Activated effector memory CD4-positive, alpha-beta T cell treated with anti-CD3 and anti-CD28 coated beads, Interleukin-2, amount 50 U/mL, for 16 hours (primary cell): ENCODE results near the gene SPTBN5.
A peak's percentile ranks its signal among the peaks of the same experiment; 100 is the strongest.

ENCODE experiments used
- DNase-seq: peaks from one replicate; pipeline ENCODE4 v3.0.0-alpha.2; 2020

SPTBN5 gene

DNA sequence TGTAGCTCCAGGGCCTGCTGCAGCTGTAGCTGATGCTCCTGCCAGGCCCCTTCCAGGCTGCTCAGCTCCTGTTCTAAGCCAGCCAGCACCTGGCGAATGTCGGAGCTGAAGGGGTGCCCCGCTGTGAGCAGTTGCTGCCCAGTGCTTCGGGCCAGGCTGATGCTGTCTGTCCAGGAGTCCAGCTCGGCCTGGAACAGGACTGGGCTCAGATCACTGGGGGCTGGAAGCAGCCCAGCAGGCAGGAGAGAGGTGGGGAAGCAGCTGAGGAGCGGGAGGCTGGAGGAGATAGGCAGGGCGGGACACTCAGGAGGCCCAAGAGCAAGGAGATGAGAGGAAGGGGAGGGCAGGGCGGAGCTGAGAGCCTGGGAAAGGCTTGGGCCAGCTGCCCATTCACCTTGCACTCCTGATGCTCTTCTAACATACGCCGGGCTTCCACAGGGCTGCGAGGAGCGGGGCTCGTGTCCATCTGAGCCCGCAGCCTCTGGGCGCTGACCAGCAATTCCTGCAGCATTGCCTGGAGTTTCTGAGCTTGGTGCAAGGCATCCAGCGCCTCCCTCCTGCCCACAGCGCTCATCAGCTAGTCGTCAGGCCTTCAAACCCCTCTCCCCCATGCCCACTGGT lies 32.0 kb downstream of the SPTBN5 start:
- no peak for DNase-seq

DNA sequence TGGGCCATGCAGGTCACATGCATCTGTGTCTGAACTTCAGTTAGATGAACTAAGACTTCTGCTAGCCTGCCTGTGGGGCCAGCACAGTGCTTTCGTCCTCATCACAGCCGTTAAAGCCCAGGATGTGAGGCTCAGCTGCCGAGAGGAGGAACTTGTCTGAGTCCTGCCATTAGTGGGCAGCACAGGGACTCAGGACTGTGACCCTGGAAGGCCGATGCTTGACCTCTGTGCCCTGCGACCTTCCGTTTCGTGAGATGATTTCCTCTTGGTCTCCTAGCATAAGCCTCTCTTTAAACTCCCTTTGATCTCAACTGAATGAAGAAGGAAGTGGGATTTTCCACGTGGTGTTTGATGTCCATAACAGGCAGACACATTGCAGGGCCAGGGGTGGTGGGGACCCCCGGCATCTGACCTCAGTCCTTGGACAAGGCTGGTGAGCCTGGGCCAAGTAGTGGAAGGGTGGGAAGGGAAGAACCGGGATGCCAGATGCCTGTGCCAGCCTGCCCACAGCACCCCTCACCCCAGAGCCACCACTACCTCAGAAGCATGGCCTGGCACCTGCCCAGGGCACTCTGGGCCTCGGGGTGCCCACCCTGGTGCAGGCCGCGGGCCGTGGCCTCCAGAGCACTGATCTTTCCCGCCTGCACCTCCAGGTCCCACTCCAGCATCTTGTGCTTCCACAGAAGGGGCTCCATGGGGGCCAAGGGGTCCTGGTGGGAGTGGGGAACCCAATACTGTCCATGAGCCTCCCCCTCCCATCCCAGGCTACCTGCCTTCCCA lies 33.6 kb downstream of the SPTBN5 start:
- no peak for DNase-seq

DNA sequence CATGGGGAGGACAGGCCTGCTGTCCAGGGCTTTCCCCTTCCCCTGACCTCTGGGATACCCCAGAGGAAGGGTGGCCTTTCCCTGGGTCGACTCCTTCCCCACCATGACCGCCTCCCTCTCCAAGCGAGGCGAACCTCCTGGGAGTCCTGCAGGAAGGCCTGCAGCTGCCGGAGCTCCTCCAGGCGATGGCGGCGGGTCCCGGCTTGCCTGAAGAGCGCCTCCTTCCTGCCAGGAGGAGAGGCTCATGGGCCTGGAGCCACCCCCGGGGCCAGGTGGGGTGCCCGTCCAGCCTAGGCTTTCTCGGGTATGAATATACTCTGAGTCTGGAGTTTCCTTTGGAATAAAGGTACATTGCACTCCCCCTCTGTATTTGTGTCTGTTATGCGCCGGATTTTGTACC lies 35.1 kb downstream of the SPTBN5 start:
- no peak for DNase-seq

DNA sequence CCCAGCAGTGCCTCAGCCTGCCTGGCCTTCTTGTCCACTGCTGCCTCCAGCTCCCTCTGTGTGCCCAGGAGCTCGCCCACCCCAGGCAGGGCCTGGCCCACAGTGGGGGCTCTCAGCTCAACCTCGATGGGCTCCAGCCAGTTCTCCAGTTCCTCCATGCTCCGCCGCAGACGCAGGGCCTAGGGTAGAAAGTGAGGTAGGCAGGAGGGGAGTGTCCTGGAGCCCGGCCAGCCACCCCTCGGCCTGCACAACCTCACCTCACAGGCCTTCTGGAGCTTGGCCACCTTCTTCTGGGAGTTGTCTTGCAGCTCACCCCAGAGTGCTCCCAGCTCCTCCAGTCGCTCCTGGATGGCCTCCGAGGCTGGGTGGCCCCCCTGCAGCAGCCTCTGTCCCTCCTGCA lies 36.5 kb downstream of the SPTBN5 start:
- no peak for DNase-seq

DNA sequence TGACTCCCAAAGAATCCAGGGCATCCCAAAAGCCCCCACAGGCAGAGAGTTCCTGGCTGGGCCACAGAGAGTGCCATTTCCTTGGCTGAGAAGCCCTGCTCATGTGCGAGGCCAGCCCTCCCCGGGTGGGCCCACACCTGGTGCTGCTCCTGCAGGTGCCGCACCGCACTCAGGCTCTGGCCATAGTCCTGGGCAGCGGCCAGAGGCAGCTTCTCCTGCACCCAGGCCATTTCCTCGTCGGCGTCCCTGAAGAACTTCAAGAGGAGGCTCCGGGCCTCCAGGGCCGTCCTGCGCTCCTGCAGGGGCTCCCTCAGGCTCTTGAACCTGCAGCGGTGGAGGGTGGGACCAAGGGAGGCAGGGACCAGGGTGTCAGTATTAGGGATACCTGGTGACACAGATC lies 37.1 kb downstream of the SPTBN5 start:
- DNase-seq: no peak

DNA sequence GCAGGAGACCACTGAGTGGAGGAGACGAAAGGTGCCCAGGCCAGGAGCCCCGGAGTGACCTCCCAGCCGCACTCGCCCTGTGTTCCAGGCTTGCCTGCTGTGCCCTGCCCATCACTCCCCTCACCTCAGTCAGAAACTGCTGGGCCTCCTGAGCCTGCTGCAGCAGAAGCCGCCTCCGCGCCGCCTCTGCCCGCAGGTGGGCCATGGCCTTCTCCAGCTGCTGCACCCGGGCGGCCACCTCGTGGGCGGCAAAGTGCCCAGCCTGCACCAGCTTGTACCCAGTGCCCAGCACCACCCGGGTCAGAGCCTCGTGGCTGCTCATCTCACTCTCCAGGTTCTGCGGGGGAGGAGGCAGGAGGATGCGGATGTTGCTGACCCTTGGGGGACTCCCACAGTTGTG lies 37.6 kb downstream of the SPTBN5 start:
- DNase-seq: no peak

DNA sequence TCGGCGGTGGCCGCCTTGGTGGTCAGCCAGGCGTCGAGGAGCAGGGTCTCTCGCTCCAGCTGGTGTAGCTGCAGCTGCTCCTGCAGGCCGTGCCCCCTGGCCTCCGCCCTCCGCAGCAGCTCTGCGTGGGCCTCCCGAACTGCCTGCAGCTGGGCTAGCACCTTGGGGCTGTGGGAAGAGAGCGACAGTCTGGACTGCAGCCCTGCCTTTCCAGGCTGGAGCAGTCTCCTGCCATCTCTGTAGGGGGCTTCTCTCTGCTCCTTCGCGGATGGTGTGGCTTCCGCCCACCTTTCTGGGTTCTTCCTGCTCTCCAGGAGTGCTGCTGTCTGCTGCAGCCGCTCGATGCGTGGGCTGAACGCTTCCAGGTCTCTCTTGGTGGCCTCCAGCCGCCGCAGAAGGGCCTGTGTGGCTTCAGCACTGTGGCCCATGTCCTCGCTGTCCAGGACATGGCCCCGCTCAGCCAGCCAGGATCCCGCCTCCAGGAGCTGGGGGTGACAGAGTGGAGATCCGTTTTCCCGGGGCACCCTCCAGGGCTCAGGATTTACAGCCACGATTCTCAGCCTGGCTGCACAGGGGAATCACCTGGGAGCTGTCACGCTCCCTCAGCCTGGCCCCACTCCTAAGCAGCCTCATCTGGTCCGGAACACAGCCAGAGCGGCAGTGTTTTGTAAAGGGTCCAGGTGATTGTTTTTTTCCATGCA lies 38.4 kb downstream of the SPTBN5 start:
- no peak for DNase-seq

DNA sequence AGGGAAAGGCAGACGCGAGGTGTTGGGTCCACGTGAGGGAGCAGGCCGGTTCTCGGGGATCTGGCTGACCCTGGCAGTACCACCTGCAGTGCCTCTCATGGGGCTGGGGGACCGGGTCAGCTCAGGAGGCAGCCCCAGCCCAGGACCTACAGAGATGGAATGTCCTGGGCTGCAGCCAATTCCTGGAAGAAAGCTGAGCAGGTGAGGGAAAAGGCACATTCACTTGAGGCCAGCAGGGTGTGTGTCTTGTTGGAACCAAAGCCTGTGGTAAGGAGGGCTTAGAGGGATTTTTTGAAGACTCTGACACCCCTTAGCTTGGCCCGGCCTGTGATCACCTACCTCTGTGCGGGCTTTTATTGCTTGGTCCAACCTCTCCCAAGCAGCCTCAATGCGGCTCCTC lies 39.4 kb downstream of the SPTBN5 start:
- DNase-seq: no peak

DNA sequence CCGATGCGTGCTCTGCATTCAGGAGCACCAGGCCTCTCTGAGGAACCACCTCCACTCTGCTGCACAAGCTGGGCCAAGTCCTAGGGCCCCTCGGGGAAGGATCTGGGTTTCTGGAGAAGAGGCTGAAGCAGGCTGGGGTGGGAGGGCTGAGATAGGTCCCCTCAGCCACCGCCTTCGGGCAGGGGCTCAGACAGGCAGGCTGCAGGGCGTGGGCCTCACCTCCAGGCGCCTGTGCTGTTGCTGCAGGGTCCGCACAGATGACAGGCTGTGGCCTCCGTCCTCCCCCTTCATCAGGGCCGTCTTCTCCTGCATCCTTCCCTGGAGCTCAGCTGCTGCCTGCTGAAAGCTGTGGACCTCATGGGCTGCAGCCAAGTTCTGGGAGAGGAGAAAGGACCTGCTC lies 40.0 kb downstream of the SPTBN5 start:
- DNase-seq: no peak

DNA sequence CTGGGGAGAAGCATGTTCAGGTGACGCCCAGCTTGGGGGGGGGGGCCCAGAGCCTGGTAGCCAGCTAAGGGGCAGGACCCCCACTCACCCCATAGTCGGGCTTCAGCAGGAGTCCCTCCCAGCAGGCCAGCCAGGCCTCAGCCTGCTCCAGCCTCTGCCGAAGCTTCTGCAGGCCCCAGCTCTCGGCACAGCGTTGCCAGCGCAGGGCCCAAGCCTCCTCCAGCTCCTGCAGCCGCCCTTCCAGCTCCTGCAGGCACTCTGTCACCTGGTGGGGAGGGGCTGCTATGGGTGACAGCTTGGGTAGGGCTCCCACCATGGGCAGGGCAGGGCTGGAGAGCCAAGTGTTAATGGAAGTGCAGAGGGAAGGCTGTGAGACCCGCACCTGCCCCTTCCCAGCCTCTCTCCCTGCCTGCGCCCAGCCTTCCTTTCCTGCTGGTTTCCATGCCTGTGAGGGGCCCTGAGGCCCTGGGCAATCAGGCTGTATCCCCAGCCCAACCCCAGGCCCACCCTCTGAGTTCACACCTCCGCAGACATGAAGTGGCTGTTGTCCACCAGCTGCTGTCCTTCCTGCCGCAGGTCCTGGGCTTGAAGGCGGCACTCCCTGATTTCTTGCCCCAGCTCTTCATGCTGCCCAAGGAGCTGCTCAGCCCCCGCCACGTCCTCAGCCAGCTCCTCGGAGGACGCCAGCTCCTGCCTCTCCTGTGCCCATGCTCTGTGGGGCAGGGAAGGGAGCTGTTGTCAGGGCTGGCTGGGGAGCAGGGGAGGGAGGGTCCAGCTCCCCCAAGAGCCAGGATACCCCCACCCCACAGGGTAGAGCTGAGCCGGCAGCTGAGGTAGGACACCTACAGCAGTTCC lies 40.9 kb downstream of the SPTBN5 start:
- no peak for DNase-seq

DNA sequence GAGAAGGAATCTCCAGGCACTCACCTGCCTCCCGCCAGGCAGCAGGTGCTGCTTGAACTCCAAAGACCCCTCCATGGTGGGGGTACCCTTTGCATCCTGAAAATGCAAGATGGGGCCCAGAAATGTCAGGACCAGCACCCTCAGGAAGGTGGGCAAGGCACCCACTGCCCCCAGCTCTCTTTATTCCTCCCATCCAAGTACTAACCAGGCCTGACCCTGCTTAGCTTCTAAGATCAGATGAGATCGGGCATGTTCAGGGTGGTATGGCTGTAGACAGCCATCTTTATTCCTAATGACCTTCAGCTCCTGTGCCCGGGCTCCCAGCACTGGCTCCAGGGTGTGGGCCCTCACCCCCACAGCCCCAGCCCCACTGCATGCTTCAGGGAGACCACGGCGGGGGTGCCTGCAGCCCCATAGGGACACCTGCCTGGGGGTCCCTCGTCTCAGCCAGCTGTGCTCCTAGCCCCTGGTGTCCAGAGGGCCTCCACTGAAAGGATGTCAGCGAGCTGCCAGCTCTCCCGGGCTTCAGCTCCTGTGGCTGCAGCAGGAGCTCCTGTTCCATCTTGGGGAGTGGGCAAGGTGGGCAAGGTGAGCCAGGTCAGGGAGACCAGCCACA lies 42.0 kb downstream of the SPTBN5 start:
- DNase-seq: no peak

DNA sequence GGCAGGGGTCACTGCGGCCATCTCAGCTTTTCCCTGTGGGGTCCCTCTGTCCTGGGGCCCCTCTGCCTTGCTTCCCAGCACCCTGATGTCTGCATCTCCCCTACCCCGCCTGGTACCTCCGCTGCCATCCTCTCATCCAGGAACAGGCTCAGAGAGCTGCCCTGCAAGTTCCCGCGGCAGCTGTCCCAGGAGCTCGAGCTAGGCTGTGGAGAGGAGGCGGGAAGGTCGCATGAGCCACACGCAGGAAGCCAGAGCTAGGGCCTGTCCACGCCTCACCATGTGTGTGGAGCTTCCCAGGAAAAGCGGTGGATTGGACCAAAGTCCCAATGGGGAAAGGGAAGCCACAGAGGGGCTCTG lies 42.7 kb downstream of the SPTBN5 start:
- no peak for DNase-seq

DNA sequence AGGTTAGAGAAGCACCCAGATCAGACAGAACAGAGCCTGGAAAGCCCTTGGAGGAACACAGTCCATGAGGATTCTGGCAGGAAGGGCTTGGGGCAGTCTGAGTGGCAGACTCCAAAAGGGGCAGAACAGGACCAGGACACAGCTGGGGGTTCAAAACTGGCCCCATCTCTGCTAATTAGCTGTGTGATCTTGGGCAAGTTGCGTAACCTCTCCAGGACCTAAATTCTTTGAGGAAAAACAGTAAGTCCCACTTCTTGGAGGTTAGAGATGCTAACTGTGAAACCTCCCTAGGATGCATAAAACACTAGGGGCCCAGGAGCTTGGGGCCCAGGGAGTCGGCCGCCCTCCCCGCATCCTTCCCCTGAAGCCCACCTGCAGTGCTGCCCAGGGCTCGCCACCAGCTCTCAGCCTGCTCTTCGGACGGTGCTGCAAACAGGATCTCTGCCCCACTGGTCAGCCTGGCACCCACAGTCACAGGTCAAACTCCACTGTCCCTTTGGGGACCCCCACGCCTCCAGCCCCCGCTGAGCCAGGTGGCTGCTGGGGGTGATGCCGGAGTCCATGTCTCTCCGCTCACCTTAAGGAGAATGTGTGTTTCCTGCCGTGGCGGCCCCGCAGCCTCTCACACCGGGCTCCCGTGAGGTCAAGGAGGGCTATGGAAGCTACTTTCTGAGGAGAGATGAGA lies 43.2 kb downstream of the SPTBN5 start:
- DNase-seq: no peak

DNA sequence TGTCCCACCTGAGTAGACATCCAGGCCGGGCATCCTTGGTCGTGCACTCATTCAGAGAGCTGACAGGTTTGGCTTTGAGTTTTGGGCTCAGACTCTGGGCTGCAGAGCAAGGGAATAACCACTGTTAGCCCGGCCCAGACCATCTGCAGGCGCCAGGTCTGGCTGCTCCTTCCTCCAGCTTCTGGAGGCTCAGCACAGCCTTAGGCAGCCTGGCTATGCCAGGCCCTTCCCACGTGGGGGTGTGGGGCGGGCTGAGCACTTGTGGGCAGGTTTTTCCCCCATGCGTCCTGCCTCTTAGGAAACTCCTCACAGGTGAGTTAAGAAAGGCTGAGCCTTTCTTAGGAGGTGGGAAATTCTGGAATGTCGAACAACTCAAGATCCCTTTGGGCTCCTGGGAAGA lies 44.0 kb downstream of the SPTBN5 start:
- no peak for DNase-seq

DNA sequence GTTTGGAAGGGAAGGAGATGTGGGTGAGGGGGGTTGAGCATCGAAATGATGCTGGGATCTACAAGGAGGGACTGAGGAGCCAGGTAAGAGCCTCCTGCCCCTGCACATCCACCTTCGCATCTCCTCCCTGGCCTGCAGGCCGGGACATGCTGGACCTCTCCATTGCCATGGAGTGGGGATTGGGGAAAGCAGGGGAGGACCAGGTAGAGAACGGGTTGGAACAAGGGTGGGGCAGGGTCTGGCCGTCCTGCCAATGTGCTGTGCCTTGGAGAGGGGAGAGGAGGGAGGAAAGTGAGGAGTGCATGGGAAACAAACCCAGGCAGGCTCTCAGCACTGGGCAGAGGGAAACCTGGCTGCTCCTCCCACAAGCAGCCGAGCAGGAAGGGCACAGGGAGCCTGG lies 44.6 kb downstream of the SPTBN5 start:
- no peak for DNase-seq

DNA sequence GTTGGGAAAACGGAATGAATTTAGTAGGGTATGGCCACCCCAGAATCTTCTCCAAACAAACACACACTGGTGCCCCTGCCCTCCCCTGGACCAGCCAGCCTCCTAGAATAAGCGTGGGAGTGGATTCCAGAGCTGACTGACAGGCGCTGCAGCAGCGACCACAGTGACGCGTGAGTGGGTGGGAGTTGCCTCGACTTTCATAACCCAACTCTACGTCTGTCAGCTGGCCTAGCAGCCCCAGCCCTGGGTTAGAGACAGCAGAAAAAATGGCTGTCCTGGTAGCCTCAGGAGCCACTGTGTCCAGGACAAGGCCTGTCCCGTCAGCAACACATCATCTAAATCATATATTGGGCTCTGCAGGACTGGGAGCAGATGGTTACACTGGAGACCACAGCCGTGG lies 45.2 kb downstream of the SPTBN5 start:
- peak; percentile 74 for DNase-seq

DNA sequence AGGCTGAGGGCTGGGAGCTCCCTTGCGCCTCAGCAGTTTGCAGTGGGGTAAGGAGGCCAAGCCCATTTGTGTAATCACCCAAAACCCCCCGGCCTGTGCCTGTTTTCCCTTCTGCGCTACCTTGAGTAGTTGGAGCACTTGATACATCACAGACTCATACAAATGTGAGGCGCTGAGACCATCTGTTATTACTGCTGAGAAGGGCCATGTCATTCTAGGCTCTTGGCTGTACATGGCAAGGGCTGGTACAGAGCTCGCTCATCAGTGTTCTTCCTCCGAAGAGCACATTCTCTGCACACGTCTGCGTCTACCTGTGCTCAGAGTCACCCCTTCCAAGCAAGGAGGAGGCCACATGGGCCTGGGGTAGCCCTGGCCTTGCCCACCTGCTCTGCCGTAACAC lies 45.9 kb downstream of the SPTBN5 start:
- no peak for DNase-seq

DNA sequence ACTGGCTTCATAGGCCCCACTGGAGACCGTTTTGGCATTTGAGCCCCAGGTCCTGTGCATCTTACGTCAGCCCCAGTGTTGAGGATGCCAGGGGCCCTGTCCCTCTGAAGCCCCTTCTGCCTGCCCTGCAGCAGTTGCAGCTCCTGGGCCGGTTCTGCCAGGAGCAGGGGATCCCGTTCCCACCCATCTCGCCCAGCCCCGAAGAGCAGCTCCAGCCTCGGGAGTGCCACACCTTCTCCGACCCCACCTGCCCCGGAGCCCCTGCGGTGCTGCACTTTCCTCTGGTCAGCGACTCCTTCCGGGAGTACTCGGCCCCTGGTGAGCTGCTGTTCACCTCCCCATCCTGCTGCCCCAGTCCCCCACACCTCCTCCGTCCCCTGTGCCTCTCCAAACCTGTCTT lies 46.6 kb downstream of the SPTBN5 start:
- DNase-seq: no peak

DNA sequence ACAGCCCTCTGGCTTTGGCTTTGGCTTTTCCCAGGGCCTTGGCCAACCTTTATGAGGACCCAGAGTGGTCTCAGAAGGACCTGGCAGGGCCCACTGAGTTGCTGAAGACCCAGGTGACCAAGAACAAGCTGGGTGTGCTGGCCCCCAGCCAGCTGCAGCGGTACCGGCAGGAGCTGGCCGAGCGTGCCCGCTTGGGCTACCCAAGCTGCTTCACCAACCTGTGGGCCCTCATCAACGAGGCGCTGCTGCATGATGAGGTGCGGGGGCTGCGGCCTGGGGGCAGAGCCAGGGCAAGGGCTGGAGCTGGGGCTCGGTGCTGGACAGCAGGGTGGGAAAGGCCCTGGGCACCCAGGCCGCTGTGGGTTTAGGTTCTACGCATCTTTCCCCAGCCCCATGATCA lies 49.0 kb downstream of the SPTBN5 start:
- DNase-seq: no peak

DNA sequence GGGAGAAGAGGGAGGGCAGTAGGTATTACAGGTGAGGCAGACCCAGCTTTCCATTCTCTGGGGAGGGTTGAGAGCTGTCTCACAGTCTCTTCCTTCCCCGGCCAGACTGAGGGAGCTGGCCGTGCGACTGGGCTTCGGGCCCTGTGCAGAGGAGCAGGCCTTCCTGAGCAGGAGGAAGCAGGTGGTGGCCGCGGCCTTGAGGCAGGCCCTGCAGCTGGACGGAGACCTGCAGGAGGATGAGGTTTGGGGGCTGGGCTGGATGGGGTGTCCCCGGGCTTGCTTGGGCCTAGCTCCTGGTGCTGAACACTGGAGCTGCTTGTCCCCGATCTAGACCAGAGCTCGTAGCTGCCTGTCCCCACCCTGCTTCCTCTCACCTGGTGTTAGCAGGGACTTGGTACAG lies 50.3 kb downstream of the SPTBN5 start:
- no peak for DNase-seq

DNA sequence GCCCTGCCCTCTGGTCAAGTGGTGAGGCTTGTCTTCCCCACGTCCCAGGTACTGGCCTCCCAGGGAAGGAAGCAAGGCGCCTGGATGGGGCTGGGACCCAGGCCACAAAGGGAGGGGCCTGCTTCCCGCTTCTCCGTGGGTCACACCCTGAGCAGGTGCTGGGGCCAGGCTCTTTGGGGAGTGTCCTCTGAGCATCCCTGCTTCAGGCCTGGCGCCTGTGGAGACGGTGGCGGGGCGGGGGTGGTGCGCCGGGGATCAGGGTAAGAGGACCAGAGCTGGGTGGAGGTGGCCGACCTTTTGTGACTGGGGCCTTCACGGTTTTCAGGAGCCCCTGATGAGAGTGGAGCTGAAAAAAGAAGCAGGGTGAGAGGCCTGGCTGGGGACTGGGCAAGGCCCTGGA lies 51.6 kb downstream of the SPTBN5 start:
- no peak for DNase-seq

DNA sequence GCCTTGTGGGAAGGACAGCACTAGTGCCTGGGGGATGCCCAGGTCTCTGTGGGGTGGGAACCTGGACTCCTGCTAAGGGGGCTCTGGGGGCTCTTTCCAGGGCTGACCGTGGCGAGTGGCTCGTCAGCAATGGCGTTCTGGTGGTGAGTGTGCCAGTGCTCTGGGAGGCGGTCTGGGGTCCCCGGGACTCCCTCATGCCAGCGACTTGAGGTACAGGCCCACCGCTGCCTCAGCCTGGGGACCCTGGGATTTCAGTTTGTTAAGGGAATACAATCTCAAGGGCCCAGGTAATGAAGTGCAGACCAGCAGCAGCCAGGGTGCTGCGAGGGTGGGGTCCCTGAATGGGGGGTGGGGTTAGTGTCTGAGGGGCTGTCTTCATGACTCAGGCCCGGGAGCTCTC lies 52.7 kb downstream of the SPTBN5 start:
- DNase-seq: no peak
